HL-60 (cell line): Measurements from ENCODE around the gene GPHN.

ENCODE experiments used
- DNase-seq, 2 experiments: peaks; one replicate each; pipeline ENCODE4 v3.0.0-alpha.2; 2010 to 2020; ENCODE audit warnings: low read depth in 1 of 2, low spot score in 1 of 2
- H3K27ac ChIP-seq: fragments of 250-450 bp; sonication (Bioruptor Pico); replicated peaks from 2 replicates; pipeline ENCODE4 v1.5.1; 2020; ENCODE audit warnings: mild to moderate bottlenecking, moderate library complexity
- H3K27me3 ChIP-seq: fragments of 250-450 bp; sonication (Bioruptor Pico); 2 replicates; pipeline ENCODE4 v1.5.1; 2021; ENCODE audit warnings: mild to moderate bottlenecking, moderate library complexity; ENCODE audit not compliant: insufficient read depth, poor library complexity, severe bottlenecking
- H3K4me3 ChIP-seq: replicated peaks from 2 replicates; pipeline ENCODE4 v1.5.1; 2011; ENCODE audit warnings: mild to moderate bottlenecking, control low read depth, low read length; ENCODE audit not compliant: insufficient read depth
- GABPA ChIP-seq: IDR thresholded peaks from 2 replicates; pipeline ENCODE4 v1.6.1; 2012; ENCODE audit warnings: low read depth
- POLR2AphosphoS5 ChIP-seq: IDR thresholded peaks from 2 replicates; pipeline ENCODE4 v1.6.1; 2012; ENCODE audit warnings: low read depth
- REST ChIP-seq: IDR thresholded peaks from 2 replicates; pipeline ENCODE4 v1.6.1; 2012; ENCODE audit warnings: low read depth; ENCODE audit not compliant: insufficient replicate concordance
- SPI1 ChIP-seq: IDR thresholded peaks from 2 replicates; pipeline ENCODE4 v1.6.1; 2012; ENCODE audit warnings: low read depth, mild to moderate bottlenecking, borderline replicate concordance
- long read RNA-seq: library from polyadenylated mRNA; unstranded; transcript quantifications from one replicate; pipeline ENCODE4 v2.0.0, GENCODE V29; 2020
- TF ChIP-seq, protein P1 (sequence below): IDR thresholded peaks from one replicate; pipeline ENCODE4 v1.5.1; 2011; ENCODE audit warnings: low read length, control low read depth, inconsistent platforms; ENCODE audit not compliant: insufficient read depth

Gene GPHN
- long read RNA-seq, full-length matches to known transcripts = 52 of 73 reads
- long read RNA-seq, partial matches to known transcripts = 10 of 73 reads
- long read RNA-seq, other reads (novel, unspliced or antisense) = 11 of 73 reads

GRCh38 chr14:66507722-66508546 is at the start of gene GPHN:
TSS of gene GPHN (plus strand) at chr14:66508147.
- DNase-seq = peak; percentile 73 to 92
- H3K27me3 ChIP-seq = no peaks in the 10 kb centered on the region
- TF ChIP-seq POLR2AphosphoS5 = peak; percentile 36
- TF ChIP-seq GABPA = no peak
- no peak for TF ChIP-seq SPI1
- TF ChIP-seq, protein P1, sequence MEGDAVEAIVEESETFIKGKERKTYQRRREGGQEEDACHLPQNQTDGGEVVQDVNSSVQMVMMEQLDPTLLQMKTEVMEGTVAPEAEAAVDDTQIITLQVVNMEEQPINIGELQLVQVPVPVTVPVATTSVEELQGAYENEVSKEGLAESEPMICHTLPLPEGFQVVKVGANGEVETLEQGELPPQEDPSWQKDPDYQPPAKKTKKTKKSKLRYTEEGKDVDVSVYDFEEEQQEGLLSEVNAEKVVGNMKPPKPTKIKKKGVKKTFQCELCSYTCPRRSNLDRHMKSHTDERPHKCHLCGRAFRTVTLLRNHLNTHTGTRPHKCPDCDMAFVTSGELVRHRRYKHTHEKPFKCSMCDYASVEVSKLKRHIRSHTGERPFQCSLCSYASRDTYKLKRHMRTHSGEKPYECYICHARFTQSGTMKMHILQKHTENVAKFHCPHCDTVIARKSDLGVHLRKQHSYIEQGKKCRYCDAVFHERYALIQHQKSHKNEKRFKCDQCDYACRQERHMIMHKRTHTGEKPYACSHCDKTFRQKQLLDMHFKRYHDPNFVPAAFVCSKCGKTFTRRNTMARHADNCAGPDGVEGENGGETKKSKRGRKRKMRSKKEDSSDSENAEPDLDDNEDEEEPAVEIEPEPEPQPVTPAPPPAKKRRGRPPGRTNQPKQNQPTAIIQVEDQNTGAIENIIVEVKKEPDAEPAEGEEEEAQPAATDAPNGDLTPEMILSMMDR = no peak
- peak; percentile 56 for TF ChIP-seq REST
- H3K4me3 ChIP-seq = peak within 1 kb of the TSS; percentile 72
- peak within 1 kb of the TSS; percentile 88 for H3K27ac ChIP-seq

DNA sequence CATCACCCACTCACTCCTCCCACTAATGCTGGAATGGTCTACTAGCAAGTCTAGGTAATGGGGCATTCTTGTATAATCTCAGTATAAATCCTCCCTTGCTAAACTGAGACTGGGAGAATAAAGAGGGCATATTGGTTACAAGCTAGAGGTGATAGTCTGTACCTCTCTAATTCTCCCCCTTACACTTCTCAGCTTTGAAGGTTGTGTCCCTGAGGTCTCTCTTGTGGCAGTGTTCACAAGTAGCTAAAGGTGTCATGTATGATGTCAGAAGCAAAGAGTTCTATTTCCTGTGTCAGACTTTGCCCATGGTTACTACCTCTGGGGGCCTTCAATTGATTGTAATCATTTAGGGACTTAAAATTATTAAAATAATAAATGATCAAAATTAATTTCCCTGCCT is 48.3 kb upstream of the GPHN start:
- Histone ChIP-seq H3K27ac (no peak overlapping the region), H3K4me3 (no peak overlapping the region), H3K27me3 (no peaks in the 10 kb centered on the region)
- no peak for DNase-seq
- TF ChIP-seq GABPA (no peak), POLR2AphosphoS5 (no peak), SPI1 (no peak), REST (no peak)
- TF ChIP-seq, protein P1 = no peak

GRCh38 chr14:66464261-66464660 is 43.7 kb upstream of the GPHN start:
- Histone ChIP-seq H3K4me3 (no peak overlapping the region), H3K27me3 (no peaks in the 10 kb centered on the region), H3K27ac (no peak overlapping the region)
- TF ChIP-seq, protein P1 = no peak
- TF ChIP-seq REST (no peak), GABPA (no peak), POLR2AphosphoS5 (no peak), SPI1 (no peak)
- DNase-seq = no peak
